Brain pericyte (primary cell): Measurements from ENCODE around the gene ABLIM1.

Experiments
- DNase-seq: peaks from one replicate; pipeline ENCODE4 v3.0.0-alpha.2; 2012; ENCODE audit warnings: low read depth, low spot score

Gene ABLIM1

GRCh38 chr10:114518401-114519305, 139.4 kb downstream of the ABLIM1 start:
- DNase-seq, result no peak

- no peak for DNase-seq
Measured at GRCh38 chr10:114517368-114518250, 140.5 kb downstream of the ABLIM1 start.

GRCh38 chr10:114516356-114516755, 141.7 kb downstream of the ABLIM1 start:
- DNase-seq, result no peak

- DNase-seq, result no peak
Measured at GRCh38 chr10:114515298-114515914, 142.7 kb downstream of the ABLIM1 start.

- DNase-seq, result no peak
Measured at GRCh38 chr10:114513381-114513792, 144.7 kb downstream of the ABLIM1 start.

- no peak for DNase-seq
Measured at GRCh38 chr10:114511881-114512280, 146.2 kb downstream of the ABLIM1 start.

- DNase-seq, result no peak
Measured at GRCh38 chr10:114508376-114508775, 149.7 kb downstream of the ABLIM1 start.

GRCh38 chr10:114507449-114507848, 150.6 kb downstream of the ABLIM1 start:
- DNase-seq, result no peak

- no peak for DNase-seq
Measured at GRCh38 chr10:114506871-114507385, 151.1 kb downstream of the ABLIM1 start.

GRCh38 chr10:114504769-114505579, 153.1 kb downstream of the ABLIM1 start:
- DNase-seq, result peak; percentile 73

- DNase-seq, result no peak
Measured at GRCh38 chr10:114502074-114502473, 156.0 kb downstream of the ABLIM1 start.

GRCh38 chr10:114501650-114502049, 156.4 kb downstream of the ABLIM1 start:
- no peak for DNase-seq

GRCh38 chr10:114500643-114501042, 157.4 kb downstream of the ABLIM1 start:
- no peak for DNase-seq

- DNase-seq, result no peak
Measured at GRCh38 chr10:114499630-114500190, 158.4 kb downstream of the ABLIM1 start.

GRCh38 chr10:114499116-114499515, 159.0 kb downstream of the ABLIM1 start:
- DNase-seq, result no peak

- DNase-seq, result no peak
Measured at GRCh38 chr10:114498413-114499111, 159.5 kb downstream of the ABLIM1 start.

GRCh38 chr10:114495303-114495702, 162.8 kb downstream of the ABLIM1 start:
- DNase-seq, result no peak

- DNase-seq, result no peak
Measured at GRCh38 chr10:114492351-114493037, 165.6 kb downstream of the ABLIM1 start.

GRCh38 chr10:114491933-114492332, 166.1 kb downstream of the ABLIM1 start:
- DNase-seq, result no peak
